ENCODE results near the gene CNOT2. TPM values are rescaled to one million over a fixed set of nuclear protein-coding genes. Genes with fewer than 3 reads are reported as not detected.
"Not testable (repeated sequence)": the region's sequence is repeated elsewhere in the genome, so short reads cannot be mapped to it uniquely, and the experiment has no call there.

CNOT2 gene
- total RNA-seq, 1 experiment from 2014 or later: 88.4 TPM

GRCh38 chr12:70366581-70367257 is 123.5 kb downstream of the CNOT2 start:
- peak in 1 of 2 experiments; percentile 22 for DNase-seq (ENCODE audit: low read depth in 1 of 2, low spot score in 2 of 2)
- H3K4me1 ChIP-seq (replicated peaks): peaks cover 14% of the 10 kb centered on the region
- H3K9me3 ChIP-seq (replicated peaks): no peaks in the 10 kb centered on the region
- no peaks in the 10 kb centered on the region for H3K36me3 ChIP-seq
- no peak overlapping the region for H3K27ac ChIP-seq
- peak overlapping the region; percentile 39 for H3K4me3 ChIP-seq
- peaks cover 55% of the 10 kb centered on the region for H3K27me3 ChIP-seq (replicated peaks)

- no peak overlapping the region for H3K27ac ChIP-seq
- no peak for DNase-seq (ENCODE audit: low read depth in 1 of 2, low spot score in 2 of 2)
- no peaks in the 10 kb centered on the region for H3K36me3 ChIP-seq
- peak overlapping the region; percentile 39 for H3K4me3 ChIP-seq
- peaks cover 14% of the 10 kb centered on the region for H3K4me1 ChIP-seq (replicated peaks)
- H3K9me3 ChIP-seq (replicated peaks): no peaks in the 10 kb centered on the region
- H3K27me3 ChIP-seq (replicated peaks): peaks cover 57% of the 10 kb centered on the region
Measured at GRCh38 chr12:70367258-70368141, 124.3 kb downstream of the CNOT2 start.

GRCh38 chr12:70372881-70373280 is 129.6 kb downstream of the CNOT2 start:
- no peak overlapping the region for H3K4me3 ChIP-seq
- H3K27me3 ChIP-seq (replicated peaks): peaks cover 16% of the 10 kb centered on the region; the same call in 1 of the 2 replicates
- H3K4me1 ChIP-seq (replicated peaks): no peaks in the 10 kb centered on the region
- DNase-seq (ENCODE audit: low read depth in 1 of 2, low spot score in 2 of 2): no peak
- no peak overlapping the region for H3K27ac ChIP-seq
- H3K36me3 ChIP-seq: no peaks in the 10 kb centered on the region
- H3K9me3 ChIP-seq (replicated peaks): no peaks in the 10 kb centered on the region

GRCh38 chr12:70379846-70380245 is 136.6 kb downstream of the CNOT2 start:
- Histone ChIP-seq H3K4me1 (replicated peaks) (peaks cover 3% of the 10 kb centered on the region; the same call in 1 of the 2 replicates), H3K9me3 (replicated peaks) (no peaks in the 10 kb centered on the region), H3K36me3 (no peaks in the 10 kb centered on the region), H3K27ac (no peak overlapping the region), H3K27me3 (replicated peaks) (no peaks in the 10 kb centered on the region), H3K4me3 (no peak overlapping the region)
- DNase-seq (ENCODE audit: low read depth in 1 of 2, low spot score in 2 of 2): no peak

GRCh38 chr12:70383484-70383883 is 140.3 kb downstream of the CNOT2 start:
- Histone ChIP-seq H3K4me3 (no peak overlapping the region), H3K4me1 (replicated peaks) (peaks cover 3% of the 10 kb centered on the region; the same call in 1 of the 2 replicates), H3K27me3 (replicated peaks) (no peaks in the 10 kb centered on the region), H3K27ac (no peak overlapping the region), H3K36me3 (no peaks in the 10 kb centered on the region), H3K9me3 (replicated peaks) (no peaks in the 10 kb centered on the region)
- DNase-seq (ENCODE audit: low read depth in 1 of 2, low spot score in 2 of 2): no peak

GRCh38 chr12:70383886-70384285 is 140.7 kb downstream of the CNOT2 start:
- Histone ChIP-seq H3K27me3 (replicated peaks) (no peaks in the 10 kb centered on the region), H3K9me3 (replicated peaks) (no peaks in the 10 kb centered on the region), H3K36me3 (no peaks in the 10 kb centered on the region), H3K27ac (no peak overlapping the region), H3K4me3 (no peak overlapping the region), H3K4me1 (replicated peaks) (peaks cover 3% of the 10 kb centered on the region; the same call in 1 of the 2 replicates)
- DNase-seq (ENCODE audit: low read depth in 1 of 2, low spot score in 2 of 2): no peak

GRCh38 chr12:70386771-70387170 is 143.5 kb downstream of the CNOT2 start:
- Histone ChIP-seq H3K27ac (no peak overlapping the region), H3K9me3 (replicated peaks) (no peaks in the 10 kb centered on the region), H3K4me1 (replicated peaks) (peaks cover 3% of the 10 kb centered on the region; the same call in 1 of the 2 replicates), H3K4me3 (no peak overlapping the region), H3K36me3 (no peaks in the 10 kb centered on the region), H3K27me3 (replicated peaks) (no peaks in the 10 kb centered on the region)
- DNase-seq (ENCODE audit: low read depth in 1 of 2, low spot score in 2 of 2): no peak

GRCh38 chr12:70389678-70390077 is 146.4 kb downstream of the CNOT2 start:
- no peak for DNase-seq (ENCODE audit: low read depth in 1 of 2, low spot score in 2 of 2)
- Histone ChIP-seq H3K4me3 (no peak overlapping the region), H3K36me3 (no peaks in the 10 kb centered on the region), H3K4me1 (replicated peaks) (no peaks in the 10 kb centered on the region), H3K27me3 (replicated peaks) (no peaks in the 10 kb centered on the region), H3K9me3 (replicated peaks) (no peaks in the 10 kb centered on the region), H3K27ac (no peak overlapping the region)

GRCh38 chr12:70392631-70393030 is 149.4 kb downstream of the CNOT2 start:
- not testable (repeated sequence) for H3K27ac ChIP-seq; H3K27me3 ChIP-seq (replicated peaks); H3K36me3 ChIP-seq; H3K4me3 ChIP-seq; H3K9me3 ChIP-seq (replicated peaks); DNase-seq (ENCODE audit: low read depth in 1 of 2, low spot score in 2 of 2); H3K4me1 ChIP-seq (replicated peaks)

GRCh38 chr12:70393787-70394499 is 150.7 kb downstream of the CNOT2 start:
- Histone ChIP-seq H3K27ac (no peak overlapping the region), H3K4me3 (no peak overlapping the region), H3K9me3 (replicated peaks) (no peaks in the 10 kb centered on the region), H3K4me1 (replicated peaks) (no peaks in the 10 kb centered on the region), H3K27me3 (replicated peaks) (no peaks in the 10 kb centered on the region), H3K36me3 (no peaks in the 10 kb centered on the region)
- peak in 1 of 2 experiments; percentile 25 for DNase-seq (ENCODE audit: low read depth in 1 of 2, low spot score in 2 of 2)

GRCh38 chr12:70398002-70398401 is 154.8 kb downstream of the CNOT2 start:
- H3K4me3 ChIP-seq: no peak overlapping the region
- DNase-seq (ENCODE audit: low read depth in 1 of 2, low spot score in 2 of 2): no peak
- no peaks in the 10 kb centered on the region for H3K27me3 ChIP-seq (replicated peaks)
- H3K27ac ChIP-seq: no peak overlapping the region
- H3K36me3 ChIP-seq: no peaks in the 10 kb centered on the region
- H3K9me3 ChIP-seq (replicated peaks): no peaks in the 10 kb centered on the region
- H3K4me1 ChIP-seq (replicated peaks): no peaks in the 10 kb centered on the region

GRCh38 chr12:70398862-70399261 is 155.6 kb downstream of the CNOT2 start:
- H3K36me3 ChIP-seq: no peaks in the 10 kb centered on the region
- no peak overlapping the region for H3K27ac ChIP-seq
- H3K9me3 ChIP-seq (replicated peaks): no peaks in the 10 kb centered on the region
- no peak for DNase-seq (ENCODE audit: low read depth in 1 of 2, low spot score in 2 of 2)
- no peak overlapping the region for H3K4me3 ChIP-seq
- no peaks in the 10 kb centered on the region for H3K27me3 ChIP-seq (replicated peaks)
- no peaks in the 10 kb centered on the region for H3K4me1 ChIP-seq (replicated peaks)

- Histone ChIP-seq H3K9me3 (replicated peaks) (no peaks in the 10 kb centered on the region), H3K36me3 (no peaks in the 10 kb centered on the region), H3K27me3 (replicated peaks) (no peaks in the 10 kb centered on the region), H3K4me3 (no peak overlapping the region), H3K27ac (no peak overlapping the region), H3K4me1 (replicated peaks) (no peaks in the 10 kb centered on the region)
- DNase-seq (ENCODE audit: low read depth in 1 of 2, low spot score in 2 of 2): no peak
Measured at GRCh38 chr12:70399311-70399710, 156.1 kb downstream of the CNOT2 start.

- Histone ChIP-seq H3K36me3 (no peaks in the 10 kb centered on the region), H3K4me3 (no peak overlapping the region), H3K27ac (no peak overlapping the region), H3K9me3 (replicated peaks) (no peaks in the 10 kb centered on the region), H3K27me3 (replicated peaks) (no peaks in the 10 kb centered on the region), H3K4me1 (replicated peaks) (no peaks in the 10 kb centered on the region)
- no peak for DNase-seq (ENCODE audit: low read depth in 1 of 2, low spot score in 2 of 2)
Measured at GRCh38 chr12:70400124-70400523, 156.9 kb downstream of the CNOT2 start.
